GM12864 (cell line): ENCODE data around the gene PLBD1.

Experiments
- DNase-seq: peaks from one replicate; pipeline ENCODE4 v3.0.0-alpha.2; 2011; ENCODE audit warnings: low read depth
- H3K4me3 ChIP-seq: 2 replicates; pipeline ENCODE4 v1.5.1; 2011; ENCODE audit warnings: mild to moderate bottlenecking, low read depth, low read length, control low read depth
- CTCF ChIP-seq: IDR thresholded peaks from 2 replicates; pipeline ENCODE4 v1.5.1; 2011; ENCODE audit warnings: low read depth, mild to moderate bottlenecking, moderate library complexity, low read length, control low read depth, inconsistent platforms; ENCODE audit errors: missing control alignments

The PLBD1 gene

GRCh38 chr12:14607568-14607967 is 39.9 kb upstream of the PLBD1 start:
- TF ChIP-seq CTCF = no peak
- no peak for DNase-seq
- no peak overlapping the region for H3K4me3 ChIP-seq

GRCh38 chr12:14605401-14605989 is 37.8 kb upstream of the PLBD1 start:
- no peak for TF ChIP-seq CTCF
- no peak overlapping the region for H3K4me3 ChIP-seq
- DNase-seq = no peak

GRCh38 chr12:14601692-14602478 is 34.2 kb upstream of the PLBD1 start:
- DNase-seq = no peak
- TF ChIP-seq CTCF = no peak

DNA sequence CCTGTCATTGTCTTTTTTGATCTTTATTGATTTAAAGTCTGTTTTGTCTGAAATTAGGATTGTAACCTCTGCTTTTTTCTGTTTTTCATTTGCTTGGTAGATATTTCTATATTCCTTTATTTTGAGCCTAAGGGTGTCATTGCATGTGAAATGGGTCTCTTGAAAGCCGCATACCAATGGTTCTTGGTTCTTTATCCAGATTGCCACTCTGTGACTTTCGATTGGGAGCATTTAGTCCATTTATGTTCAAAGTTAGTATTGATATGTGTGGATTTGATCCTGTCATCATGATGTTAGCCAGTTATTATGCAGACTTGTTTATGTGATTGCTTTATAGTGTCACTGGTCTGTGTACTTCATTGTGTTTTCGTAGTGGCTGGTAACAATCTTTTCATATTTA is 29.8 kb upstream of the PLBD1 start:
- H3K4me3 ChIP-seq = no peak overlapping the region
- no peak for TF ChIP-seq CTCF
- no peak for DNase-seq

More at GRCh38 chr12:14601692-14602478, 34.2 kb upstream of the PLBD1 start:
- no peak overlapping the region for H3K4me3 ChIP-seq

GRCh38 chr12:14591719-14592118 is 24.0 kb upstream of the PLBD1 start:
- no peak for DNase-seq
- TF ChIP-seq CTCF = no peak
- no peak overlapping the region for H3K4me3 ChIP-seq

DNA sequence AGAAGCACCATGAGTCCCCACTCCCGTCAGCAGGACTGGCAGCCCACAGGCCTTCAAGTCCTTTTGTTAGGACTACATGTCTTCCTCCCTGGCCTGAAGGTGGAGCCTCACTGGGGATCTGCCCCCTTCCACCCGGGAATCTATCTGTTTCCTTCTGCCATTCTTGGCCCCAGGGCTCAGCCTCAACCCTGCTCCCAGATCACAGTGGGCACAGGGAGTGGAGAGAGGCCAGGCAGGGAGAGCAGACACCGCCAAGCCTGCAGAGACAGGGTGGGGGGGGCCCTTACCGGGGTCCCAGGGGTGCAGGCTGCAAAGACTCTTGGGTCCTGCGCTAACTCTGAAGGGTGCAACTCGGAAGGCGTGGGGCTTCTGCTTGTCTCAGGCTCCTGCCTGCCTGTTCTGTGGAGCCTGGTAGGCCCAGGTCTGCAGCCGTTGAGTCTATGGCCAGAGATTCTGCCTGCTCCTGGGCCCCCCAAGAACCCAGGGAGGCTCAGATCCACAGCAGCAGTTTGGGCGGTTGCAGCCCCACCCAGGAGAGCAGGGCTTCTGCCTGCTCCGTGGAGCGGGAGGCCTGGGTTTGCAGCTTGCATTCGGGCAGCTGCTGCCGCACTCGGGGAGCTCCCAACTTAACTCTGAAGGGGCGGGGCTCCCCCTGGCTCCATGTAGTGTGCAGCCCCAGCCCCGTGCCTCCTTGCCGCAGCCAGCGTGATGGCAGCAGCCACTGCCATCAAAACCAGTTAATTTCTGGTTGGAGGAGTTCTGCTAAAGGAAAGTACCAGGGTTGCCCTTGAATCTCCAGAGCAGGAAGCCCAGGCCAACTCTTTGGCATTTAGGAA is 21.7 kb upstream of the PLBD1 start:
- no peak overlapping the region for H3K4me3 ChIP-seq
- no peak for TF ChIP-seq CTCF

More for the DNA sequence above, 21.7 kb upstream of the PLBD1 start:
- no peak for DNase-seq
